NCI-H510A treated with DMSO at 0.1 percent for 48 hours (cell line): ENCODE results near the gene EIF2B1.
"Not testable (repeated sequence)": the region's sequence is repeated elsewhere in the genome, so short reads cannot be mapped to it uniquely, and the experiment has no call there.

ENCODE experiments used
- DNase-seq: peaks from one replicate; lab custom pipeline; 2025; lab: John Stamatoyannopoulos, UW

The EIF2B1 gene

DNA sequence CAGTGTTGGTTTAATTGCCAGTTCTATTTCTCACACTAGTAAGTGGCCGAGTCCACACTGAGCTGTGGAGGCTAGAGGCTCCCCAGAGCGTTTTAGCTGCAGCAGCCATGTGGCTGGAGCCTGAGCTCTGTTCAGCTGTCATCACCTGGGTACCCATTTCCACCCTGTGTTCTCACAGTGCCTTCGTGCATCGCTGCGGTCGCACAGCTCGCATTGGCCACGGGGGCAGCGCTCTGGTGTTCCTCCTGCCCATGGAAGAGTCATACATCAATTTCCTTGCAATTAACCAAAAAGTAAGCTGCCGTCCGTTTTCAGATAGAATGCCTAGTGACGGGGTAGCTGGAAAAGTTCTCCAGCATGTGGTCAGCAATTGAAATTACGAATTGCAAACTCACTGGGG is 15.9 kb downstream of the EIF2B1 start:
- no peak for DNase-seq

- DNase-seq = no peak
Measured at GRCh38 chr12:123617144-123617543, 16.3 kb downstream of the EIF2B1 start.

DNA sequence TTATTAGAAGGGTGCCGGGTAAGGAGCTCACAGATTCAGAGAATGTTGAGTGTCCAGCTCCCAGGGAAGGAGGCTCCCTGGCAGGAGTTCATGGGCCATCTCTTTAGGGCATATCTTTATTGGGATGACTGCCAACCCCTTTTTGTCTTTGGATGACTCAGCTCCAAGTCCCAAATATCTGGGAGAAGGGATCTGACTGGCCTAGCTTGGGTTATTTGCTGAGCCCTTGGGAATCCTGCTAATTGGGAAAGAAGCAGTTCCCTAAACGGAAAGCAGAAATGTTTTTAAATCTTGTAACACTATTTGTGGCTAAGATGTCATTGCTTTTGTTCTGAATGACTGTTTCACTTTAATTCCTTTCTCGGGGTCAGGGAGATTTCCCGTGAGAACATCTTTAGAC is 19.0 kb downstream of the EIF2B1 start:
- no peak for DNase-seq

DNA sequence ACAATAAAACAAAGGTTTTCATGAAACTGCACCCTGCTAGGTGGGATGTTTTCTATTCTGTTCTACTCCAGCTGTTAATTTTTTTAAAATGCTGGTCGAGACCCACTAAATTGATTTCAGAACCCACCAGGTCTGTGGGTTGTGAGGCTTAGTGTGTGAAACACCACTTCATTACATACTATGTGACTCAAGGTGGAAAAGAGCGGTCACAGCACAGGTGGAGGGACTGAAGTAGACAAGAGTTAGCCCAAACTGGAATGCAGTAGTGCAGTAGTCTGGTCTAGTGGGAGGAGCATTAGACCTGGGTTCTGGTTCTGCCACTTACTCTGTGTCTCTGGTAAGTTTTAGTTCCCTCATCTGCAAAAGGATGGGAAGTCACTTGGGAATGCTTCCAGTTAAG is 19.4 kb downstream of the EIF2B1 start:
- DNase-seq = no peak

DNA sequence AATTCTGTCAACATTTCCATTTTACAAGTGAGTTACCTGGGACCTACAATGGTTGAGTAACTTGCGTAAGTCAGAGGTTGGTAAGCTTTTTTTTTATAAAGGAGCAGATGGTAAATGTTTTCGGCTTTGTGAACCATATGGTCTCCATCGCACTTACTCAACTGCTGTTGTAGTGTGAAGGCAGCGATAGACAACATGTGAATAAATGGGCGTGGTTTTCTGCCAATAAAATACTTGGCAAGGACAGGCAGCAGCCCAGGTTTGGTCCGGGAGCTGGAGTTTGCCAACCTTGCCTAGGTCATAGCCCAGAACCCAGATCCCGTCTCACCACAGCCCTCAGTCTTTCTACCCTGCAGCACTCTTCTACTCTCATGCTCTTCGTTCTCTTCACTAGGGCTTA is 25.3 kb downstream of the EIF2B1 start:
- DNase-seq = no peak

GRCh38 chr12:123607756-123608155 is 25.7 kb downstream of the EIF2B1 start:
- no peak for DNase-seq

GRCh38 chr12:123603495-123603894 is 30.0 kb downstream of the EIF2B1 start:
- not testable (repeated sequence) for DNase-seq

- DNase-seq = no peak
Measured at GRCh38 chr12:123602651-123603195, 30.8 kb downstream of the EIF2B1 start.

DNA sequence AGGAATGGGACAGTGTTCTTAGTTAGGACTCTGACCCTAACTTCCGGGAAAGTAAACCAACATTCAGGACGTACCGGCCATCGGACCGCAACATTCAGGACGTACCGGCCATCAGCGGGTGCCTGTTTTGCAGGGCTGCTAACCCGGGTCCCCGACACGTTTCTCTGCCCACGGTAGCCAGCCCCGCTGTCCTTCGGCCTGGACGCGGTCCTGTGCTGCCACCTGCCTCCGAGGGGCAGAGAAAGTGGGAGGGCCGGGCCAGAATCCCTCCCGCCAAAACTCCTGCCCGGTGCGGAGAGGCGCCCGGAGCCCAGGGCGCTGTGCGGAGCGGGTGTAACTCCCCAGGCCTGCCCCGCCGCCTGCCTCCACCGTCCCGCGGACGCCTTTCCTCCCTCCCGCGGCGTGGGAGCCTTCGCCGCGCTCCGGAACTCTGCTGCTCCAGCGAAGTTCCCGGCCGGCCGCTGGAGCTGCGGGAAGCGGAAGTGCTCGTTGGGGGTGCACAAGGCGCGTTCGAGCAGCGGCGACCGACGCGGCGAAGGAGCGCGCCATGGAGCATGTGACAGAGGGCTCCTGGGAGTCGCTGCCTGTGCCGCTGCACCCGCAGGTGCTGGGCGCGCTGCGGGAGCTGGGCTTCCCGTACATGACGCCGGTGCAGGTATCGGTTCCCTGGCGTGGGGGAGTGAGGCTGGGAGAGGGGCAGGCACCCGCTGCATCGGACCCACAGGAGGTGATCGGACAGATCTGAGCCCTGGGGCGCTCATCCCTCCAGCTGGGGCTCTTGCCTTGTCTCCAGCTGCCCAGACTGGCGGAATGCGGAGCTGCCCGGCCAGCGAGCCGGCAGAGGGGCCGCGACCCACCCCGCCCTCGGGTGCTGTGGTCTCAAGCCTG is 31.6 kb downstream of the EIF2B1 start, which contains the start of gene DDX55:
Gene DDX55 (plus strand): TSS at position 498 of the 888 bp plus-strand sequence. CDS start 50 bp downstream, at position 548.
- peak; percentile 73 for DNase-seq

DNA sequence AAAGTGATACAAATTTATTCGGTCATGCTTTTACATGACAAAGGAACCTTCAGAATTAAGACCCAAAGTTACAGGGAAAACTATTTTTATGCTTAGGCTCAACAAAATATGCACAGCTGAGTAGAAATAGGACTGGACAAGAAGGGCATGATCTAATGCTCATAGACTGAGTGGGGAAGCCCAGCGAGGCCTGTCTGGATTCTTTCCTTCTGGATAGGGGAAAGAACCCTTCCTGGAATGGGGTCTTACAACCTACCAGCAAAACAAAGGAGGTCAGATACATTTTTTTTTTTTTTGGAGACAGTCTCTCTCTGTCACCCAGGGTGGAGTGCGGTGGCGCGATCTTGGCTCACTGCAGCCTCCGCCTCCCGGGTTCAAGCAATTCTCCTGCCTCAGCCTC is 33.8 kb downstream of the EIF2B1 start:
- no peak for DNase-seq

DNA sequence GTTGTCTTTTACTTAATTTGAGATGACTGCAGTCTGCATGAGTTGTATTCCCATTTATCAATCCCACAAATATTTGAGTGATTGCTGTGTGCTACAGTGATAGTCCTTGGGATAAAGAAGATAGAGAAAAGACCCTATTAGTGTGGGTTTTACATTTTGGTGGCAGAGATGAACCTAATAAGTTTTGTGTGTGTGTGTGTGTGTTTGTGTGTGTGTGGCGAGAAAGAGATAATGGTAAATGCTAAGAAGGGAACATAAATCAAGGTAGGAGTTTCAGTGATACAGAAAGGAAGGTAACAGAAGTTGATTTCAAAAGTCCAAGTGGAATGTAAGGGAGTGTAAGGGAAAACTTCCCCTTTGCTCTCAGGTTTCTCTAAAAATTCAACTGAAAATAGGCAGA is 34.2 kb downstream of the EIF2B1 start:
- DNase-seq = no peak

DNA sequence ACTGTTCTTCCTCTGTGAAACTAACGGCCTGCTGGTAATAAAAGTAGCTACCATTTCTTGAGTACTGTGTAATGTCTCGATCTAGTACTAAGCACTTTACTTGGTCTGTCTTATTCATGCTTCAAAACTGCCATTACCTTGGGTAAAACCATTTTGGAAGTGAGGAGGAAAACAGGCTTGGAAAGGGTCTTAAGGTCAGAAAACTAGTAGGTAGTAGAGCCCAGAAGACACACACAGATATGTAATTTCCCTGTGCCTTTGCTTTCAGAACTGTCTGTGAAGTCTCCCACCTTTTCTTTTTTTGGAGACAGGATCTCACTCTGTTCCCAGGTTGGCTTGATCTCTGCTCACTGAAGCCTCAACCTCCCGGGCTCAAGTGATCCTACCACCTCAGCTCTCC is 35.0 kb downstream of the EIF2B1 start:
- DNase-seq = no peak

DNA sequence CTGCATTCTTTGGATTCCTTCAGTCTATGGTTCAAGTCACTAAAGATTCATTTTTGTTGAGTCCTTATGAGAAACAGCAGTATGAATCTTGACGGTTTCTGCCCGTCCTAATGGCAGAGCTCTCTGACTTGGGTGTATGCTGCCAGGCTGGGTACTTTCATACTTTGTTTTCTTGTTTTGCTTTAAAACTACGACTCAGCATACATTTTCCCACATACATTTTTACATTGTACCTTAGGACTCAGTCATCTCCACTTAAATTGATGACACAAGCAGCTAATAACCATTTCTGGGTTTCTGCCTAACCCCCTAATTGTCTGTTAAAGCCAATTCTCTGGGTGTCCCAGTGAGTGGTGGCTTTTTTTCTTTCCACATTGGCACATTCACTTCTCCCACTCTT is 36.4 kb downstream of the EIF2B1 start:
- DNase-seq = no peak

DNA sequence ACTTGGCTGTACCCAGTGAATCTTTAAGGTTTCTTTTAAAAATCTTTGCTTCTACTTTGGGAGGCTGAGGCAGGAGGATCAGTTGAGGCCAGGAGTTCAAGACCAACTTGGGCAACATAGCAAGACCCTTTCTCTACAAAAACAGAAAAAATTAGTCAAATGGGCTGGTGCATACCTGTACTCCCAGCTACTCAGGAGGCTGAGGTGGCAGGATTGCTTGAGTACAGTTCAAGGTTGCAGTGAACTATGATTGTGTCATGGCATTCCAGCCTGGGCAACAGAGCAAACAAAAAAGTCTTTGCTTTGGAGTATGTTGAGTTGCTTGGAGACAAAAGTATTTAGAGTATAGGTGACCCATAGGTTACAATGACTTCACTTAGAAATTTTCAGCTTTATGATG is 37.8 kb downstream of the EIF2B1 start:
- DNase-seq = no peak

DNA sequence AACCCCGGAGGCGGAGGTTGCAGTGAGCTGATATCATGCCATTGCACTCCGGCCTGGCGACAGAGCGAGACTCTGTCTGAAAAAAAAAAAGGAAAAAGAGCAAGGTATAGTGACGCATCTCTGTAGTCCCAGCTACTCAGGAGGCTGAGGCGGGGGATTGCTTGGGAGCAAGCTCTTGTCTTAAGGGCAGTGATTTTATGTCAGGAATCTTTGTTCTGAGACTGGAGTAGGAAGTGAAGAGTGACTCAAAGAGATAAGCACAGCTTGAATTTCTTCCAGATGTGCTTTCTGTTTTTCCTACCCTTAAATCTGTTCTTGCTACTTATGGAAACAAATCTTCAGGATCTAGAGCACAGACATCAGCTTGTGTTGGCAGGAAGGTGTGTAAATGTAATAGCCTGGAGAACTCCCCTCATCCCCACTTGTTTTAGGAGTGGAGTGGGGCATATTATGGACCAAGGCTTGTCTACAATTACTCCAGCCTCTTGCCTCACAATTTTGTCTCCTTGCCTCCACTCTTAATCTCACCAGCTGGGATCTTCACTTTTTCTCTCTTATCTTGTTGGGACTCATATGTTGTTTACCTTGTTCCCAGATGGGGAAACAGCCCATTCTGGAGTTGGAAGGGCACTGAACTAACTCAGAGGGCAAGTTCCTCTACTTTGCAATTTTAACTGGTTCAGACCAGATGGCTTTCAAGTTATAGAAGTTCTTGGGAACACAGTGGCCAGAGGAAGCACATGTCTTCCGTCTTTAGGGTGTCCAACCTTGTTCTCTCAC is 41.6 kb downstream of the EIF2B1 start:
- DNase-seq = no peak

DNA sequence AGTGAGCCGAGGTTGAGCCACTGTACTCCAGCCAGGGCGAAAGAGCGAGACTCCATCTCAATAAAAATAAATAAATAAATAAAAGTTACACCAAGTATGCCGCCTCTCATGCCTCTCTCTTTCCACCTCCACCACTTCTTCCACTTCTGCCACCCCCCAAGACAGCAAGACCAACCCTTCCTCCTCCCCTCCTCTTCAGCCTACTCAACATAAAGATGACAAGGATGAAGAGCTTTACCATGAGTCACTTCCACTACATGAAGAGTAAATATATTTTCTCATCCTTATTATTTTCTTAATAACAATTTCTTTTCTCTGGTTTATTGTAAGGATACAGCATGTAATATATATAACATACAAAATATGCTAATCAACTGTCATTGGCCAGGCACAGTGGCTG is 52.7 kb downstream of the EIF2B1 start:
- no peak for DNase-seq

GRCh38 chr12:123578829-123579228 is 54.7 kb downstream of the EIF2B1 start:
- DNase-seq = not testable (repeated sequence)

- DNase-seq = no peak
Measured at GRCh38 chr12:123578243-123578642, 55.2 kb downstream of the EIF2B1 start.

- DNase-seq = no peak
Measured at GRCh38 chr12:123576611-123577010, 56.9 kb downstream of the EIF2B1 start.

DNA sequence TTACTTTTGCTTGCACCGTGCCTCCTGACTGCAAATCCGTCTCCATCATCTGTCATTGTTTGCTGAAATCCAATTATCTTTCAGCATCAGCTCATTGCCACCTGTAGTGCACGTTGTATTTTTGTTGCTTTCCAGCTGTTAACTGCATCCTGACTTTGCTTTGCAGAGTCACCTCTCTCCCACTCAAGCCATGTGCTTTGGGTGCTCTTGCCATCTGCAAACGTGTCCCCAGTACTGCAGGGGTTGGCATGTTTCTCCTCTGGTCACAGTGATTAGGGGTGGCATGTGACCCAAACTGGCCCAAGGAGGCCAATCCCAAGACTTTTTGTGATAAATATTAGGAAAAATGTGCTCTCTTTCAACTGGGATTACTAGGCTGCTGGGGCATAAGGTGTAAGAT is 59.6 kb downstream of the EIF2B1 start:
- no peak for DNase-seq

DNA sequence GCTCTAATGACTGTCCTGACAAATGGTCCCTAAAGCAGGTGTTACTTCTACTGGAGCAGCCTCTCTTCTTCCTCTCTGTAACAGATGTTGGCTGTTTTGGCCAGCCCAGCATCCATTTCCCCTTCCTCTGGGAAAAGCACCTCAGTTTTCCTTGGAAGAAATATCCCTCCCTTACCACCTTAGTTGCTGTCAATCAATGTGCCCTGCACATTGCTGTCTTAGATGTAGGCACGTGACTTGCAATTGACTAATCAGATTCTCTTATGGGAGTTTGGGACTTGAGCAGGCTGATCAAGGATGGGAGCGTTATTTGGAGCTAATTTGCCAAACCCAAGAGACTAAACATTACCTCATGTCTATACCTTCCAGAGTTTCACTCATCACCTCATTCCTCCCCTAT is 61.1 kb downstream of the EIF2B1 start:
- no peak for DNase-seq

GRCh38 chr12:123571343-123571813 is 62.1 kb downstream of the EIF2B1 start:
- no peak for DNase-seq
